Mammary epithelial cell (primary cell): ENCODE results near the gene CHAF1B.

ENCODE experiments used
- CTCF ChIP-seq, 2 donors: IDR thresholded peaks in 1 of 2; conservative IDR thresholded peaks in 1 of 2; 2 replicates each; pipeline ENCODE4 v1.5.1; 2011 to 2012; ENCODE audit warnings: inconsistent platforms in 2 of 2, low read length in 2 of 2, mild to moderate bottlenecking in 2 of 2, control low read depth in 1 of 2, low read depth in 1 of 2; ENCODE audit not compliant: insufficient read depth in 1 of 2; ENCODE audit errors: extremely low read depth in 1 of 2
- EZH2 ChIP-seq: IDR thresholded peaks from 2 replicates; pipeline ENCODE4 v1.6.1; 2012; ENCODE audit warnings: low read length, inconsistent platforms, borderline replicate concordance

- TF ChIP-seq EZH2 (no peak), CTCF (conservative IDR thresholded peaks at IDR 0.05 in 1 of 2, IDR thresholded peaks at IDR 0.05 in 1 of 2; ENCODE audit: extremely low read depth in 1 of 2, insufficient read depth in 1 of 2, low read depth in 1 of 2, low read length in 2 of 2) (no peak)
Observed at GRCh38 chr21:36450511-36450910, 65.3 kb downstream of the CHAF1B start.
